SIG-M5 treated with dmso at 0.1 percent for 504 hours (cell line): Measurements from ENCODE around the gene LCK.

Experiments used
- DNase-seq: peaks from one replicate; lab custom pipeline; 2025; ENCODE audit not compliant: unreplicated experiment; lab: John Stamatoyannopoulos, UW

LCK gene

GRCh38 chr1:32250893-32251716 is at the start of gene LCK:
LCK (plus strand) TSS chr1:32251265; CDS start chr1:32274330, 23,065 bp downstream.
- no peak for DNase-seq

- no peak for DNase-seq
Measured at GRCh38 chr1:32204943-32205361, 46.1 kb upstream of the LCK start.

DNA sequence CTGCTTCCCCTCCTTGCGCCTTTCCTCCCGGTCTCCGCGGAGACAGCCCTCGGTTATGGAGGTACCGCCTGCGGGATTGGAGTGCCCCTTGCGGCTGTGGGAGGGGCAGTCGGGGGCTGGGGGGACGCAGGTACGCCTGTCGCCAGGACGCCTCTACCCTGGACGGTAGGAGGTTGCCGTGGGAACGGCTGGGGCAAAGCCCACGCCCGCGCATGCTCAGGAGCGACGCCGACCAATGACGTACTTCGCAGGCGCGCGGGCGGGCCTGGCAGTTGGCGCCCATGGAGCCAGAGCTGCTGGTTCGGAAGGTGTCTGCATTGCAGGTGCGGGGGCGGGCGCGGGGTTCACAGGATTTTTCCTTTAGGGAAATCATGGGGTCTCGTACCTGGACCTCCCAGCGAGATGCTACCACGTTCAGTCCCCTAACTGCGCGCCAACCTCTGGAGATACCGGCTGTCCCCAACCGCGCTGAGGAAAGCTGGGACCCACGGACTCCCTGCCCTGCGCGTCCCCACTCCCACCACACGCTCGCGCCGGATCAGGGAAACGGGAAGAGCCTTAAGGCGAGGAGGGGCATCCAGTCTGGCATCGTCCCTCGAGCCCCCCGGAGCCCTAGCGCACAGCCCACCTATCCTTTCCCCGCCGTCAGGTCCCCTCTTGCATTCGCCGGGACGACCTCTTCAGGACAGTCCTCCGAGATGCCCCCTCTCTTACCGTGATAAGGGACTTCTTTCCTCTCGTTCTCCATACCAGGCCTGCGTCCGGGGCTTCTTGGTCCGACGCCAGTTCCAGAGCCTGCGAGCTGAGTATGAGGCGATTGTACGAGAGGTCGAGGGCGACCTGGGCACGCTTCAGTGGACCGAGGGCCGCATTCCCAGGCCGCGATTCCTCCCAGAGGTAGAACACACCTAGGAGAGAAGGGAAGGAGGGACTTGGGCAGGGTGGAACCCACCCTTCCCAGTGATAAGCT is 45.4 kb upstream of the LCK start, which contains the start of gene IQCC:
Gene IQCC, plus strand, starts transcription at position 271 of the 970 bp plus-strand sequence. Its CDS starts 11 bp downstream, at position 282.
- peak; percentile 58 for DNase-seq

GRCh38 chr1:32208469-32208868 is 42.6 kb upstream of the LCK start:
- no peak for DNase-seq

GRCh38 chr1:32208891-32209328 is 42.2 kb upstream of the LCK start, which contains the start of gene DCDC2B:
DCDC2B (plus strand) TSS chr1:32209089; CDS start chr1:32209094, 5 bp downstream.
- DNase-seq, result no peak

DNA sequence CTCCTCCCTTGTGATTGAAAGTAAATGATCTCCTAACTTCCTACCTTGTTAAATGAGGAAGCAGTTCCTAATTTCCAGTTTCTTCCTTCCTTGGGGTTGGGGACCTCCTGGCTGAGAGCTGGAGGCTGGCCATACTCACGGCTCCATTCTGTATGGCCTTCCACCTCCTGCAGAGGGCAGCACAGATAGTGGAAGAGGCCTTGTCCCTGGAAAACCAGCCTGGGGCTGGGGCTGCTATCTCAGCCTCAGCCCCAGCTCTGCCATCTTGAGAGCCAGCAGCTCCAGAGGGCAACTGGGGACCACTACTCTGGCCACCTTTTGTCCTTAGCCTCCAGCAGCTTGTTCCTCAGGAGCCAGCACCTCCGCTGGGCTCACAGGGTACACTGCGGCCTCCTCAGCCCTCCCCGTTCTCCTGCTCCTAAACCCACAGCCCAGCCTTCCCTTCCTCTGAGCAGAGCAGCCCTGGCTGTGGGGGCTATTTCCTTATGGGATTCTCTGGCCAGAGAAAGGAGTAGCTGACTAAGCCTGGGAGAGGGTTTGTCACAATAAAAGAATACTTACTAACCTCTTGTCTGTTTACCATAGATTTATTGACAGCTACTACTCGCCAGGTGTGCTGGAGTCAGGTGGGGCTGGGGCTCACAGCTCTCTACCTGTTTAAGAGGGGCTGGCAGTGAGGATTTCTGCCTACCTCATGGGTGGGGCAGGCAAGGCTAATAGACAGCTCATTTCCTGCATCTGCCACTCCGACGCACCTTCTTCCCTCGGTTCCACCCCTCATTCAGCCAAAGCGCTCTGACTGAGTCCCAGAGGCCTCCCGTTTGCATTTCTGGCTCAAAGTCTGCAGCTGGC is 35.2 kb upstream of the LCK start:
- DNase-seq, result peak; percentile 48

- no peak for DNase-seq
Measured at GRCh38 chr1:32216566-32216965, 34.5 kb upstream of the LCK start.

- no peak for DNase-seq
Measured at GRCh38 chr1:32219022-32219421, 32.0 kb upstream of the LCK start.

GRCh38 chr1:32220746-32221580 is 30.1 kb upstream of the LCK start:
- DNase-seq, result no peak

DNA sequence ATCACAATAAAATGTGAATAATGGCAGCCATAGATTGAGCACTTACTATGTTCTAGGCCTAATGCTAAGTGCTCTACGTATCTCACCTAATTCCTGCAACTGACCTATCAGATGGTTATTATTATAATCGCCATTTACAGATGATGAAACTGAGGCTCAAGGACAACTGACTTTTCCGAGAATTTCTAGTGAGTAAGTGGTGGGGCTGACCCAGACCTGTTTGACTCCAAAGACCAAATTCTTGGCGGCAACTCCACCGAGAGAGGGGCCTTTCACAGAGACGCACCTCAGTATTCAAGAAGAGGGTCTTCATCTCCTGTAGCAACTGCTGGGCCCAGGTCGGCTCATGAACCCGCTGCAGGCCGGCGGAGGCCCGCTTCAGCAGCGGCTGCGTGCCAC is 29.5 kb upstream of the LCK start:
- no peak for DNase-seq

DNA sequence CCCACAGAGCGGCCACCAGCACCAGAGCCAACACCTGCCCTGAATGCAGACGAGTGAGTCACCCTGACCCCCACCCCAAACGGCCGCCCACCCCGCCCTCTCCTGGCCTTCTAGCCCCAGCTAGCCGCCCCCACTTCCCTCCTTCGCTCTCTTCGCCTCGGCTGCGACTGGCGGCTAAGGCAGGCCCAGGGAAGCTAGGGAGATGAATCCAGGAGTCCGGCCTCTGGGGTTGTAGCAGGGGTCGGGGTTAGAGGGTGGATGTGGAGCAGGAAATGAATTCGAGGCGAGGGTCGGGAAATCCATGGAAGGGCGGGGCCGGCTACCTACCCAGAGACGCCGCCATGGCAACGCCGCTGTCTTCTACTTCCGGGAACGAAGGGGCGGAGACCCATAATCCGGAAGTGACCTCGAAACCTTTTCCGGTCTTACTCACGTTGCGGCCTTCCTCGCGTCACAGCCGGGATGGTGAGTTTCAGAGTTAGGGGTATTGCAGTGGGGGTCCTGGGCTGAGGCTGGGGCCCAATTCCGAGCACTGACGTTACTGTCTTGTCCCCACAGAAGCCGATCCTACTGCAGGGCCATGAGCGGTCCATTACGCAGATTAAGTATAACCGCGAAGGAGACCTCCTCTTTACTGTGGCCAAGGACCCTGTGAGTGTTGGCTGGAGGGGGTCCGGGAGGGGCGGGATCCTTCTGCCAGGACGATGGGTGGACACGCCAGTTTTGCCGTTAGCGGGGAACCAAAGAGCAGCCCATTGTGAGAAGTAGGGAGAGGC is 28.9 kb upstream of the LCK start, which contains the start of the genes EIF3I and TMEM234:
Gene EIF3I, plus strand, starts transcription at position 428 of the 776 bp plus-strand sequence. Its CDS starts 35 bp downstream, at position 463.
Gene TMEM234, minus strand, starts transcription at position 374 of the 776 bp plus-strand sequence. Its CDS starts 31 bp downstream, at position 343.
- DNase-seq, result peak; percentile 87

DNA sequence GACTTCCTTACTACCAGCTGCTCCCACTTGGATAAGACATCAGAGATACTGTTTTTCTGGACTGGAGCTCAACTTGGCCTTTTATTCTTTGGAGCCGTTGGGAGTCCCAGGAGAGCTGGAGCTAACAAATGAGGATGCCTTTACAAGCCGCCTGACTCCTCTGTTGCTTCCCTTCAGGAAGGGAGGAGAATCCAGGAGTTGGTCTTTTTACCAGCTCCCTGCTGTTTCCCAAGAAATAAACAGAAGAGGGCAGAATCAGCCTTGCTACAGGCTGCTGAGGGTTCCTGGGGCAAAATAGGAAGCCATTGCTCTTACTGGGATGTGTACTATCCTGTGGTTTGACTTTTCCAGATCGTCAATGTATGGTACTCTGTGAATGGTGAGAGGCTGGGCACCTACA is 27.4 kb upstream of the LCK start:
- DNase-seq, result no peak

DNA sequence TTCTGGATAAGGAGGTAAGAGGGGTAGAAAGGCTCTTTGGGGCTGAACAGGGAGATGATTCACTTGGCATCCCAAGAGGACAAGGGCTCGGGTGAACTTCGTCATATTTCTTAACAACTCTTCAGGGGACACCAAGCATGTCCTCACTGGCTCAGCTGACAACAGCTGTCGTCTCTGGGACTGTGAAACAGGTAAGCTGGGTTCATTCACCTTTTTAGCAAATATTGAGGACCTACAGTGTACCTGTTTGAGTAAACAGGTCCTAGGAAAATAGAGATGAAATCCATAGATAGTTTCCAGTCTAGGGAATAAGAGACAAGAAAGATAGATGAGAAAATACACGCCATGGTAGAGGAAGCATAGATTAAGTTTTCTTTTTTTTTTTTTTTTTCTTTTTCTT is 26.8 kb upstream of the LCK start:
- DNase-seq, result no peak

DNA sequence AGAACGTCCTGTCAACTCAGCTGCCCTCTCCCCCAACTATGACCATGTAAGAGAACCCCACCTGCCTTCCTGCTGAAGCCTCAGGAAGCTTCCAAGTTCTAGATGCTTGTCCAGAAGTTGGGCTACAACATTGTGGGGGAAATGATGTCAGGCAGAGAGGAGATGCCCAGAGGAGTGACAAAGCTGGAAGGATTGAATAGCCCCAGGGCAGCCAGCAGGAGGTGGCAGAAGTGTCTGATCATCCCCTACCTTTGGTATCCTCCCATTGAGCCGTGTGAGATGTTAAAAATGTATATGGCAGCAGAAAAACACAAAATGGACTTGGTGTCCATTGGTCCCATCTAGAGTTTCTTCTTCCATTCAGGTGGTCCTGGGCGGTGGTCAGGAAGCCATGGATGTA is 22.3 kb upstream of the LCK start:
- DNase-seq, result no peak

DNA sequence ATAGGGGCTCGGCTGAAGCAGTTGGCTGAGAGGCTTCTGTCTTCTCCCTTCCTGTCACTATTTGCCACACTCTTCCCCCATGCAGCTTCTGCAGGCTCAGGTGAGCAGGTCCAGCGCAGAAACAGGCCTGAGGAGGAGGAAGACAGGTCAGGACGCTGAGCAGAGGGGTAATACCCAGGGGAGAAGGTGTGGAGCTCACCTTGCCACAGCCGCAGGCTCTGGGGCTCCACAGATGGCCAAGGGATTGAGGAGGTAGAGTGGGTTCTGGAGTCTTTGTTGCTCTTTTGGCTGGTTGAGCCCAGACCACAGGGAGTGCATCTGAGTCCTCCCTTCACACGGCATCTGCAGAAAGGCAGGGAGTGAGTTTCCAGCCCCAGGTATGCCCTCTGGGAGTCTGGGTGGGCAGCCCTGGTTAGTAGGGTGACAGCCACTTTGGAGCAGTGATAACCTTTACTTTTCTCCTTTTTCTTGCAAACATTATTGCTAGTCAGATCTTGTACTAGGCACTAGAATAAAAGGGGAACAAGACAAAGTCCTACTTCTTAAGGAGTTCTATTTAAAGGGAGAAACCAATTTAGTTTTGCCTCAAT is 19.1 kb upstream of the LCK start:
- no peak for DNase-seq

DNA sequence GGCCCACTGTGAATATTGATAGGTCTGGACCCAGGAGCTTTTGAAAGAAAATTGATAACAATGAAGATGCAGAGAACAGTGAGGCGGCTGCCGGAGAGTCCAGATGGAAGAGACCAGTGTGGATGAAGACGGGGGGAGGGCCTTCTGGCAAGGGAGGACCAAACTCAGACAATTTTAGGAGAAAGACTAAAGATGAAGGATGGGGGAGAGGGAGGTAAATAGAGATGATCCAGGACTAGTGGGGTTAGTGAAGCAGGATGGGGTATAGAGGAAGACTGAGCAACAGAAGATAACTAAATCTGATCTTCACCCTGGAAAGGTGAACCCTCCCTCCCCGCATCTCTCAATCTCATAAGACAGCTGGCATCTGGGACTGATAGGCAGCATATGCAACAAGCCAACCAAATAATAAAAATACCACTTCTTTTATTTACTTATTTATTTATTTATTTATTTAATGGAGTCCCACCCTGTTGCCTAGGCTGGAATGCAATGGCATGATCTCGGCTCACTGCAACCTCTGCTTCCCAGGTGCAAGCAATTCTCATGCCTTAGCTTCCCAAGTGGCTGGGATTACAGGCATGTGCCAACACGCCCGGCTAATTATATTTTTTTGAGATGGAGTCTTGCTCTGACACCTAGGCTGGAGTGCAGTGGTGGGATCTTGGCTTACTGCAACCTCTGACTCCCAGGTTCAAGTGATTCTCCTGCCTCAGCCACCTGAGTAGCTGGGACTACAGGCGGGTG is 18.3 kb upstream of the LCK start:
- DNase-seq, result no peak

DNA sequence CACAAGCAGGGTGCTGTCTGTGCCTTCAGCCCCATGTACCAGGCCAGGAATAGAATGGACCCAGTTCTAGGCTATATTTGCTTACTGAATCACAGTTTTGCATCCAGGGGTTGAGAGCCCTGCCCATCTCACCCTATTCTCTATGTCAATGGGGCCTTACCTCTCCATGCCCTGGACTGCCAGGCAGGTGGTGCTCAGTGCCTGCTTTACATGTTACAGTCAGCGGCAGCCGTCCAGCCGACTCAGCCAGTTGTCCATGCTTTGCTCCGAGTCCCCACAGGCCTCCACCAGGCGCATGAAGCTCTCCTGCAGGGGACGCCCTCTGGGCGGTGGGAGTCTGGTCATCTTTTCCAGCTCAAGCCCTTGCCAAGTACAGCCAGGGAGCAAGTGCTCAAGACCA is 16.3 kb upstream of the LCK start:
- DNase-seq, result no peak

- DNase-seq, result no peak
Measured at GRCh38 chr1:32239337-32239736, 11.7 kb upstream of the LCK start.
